Skeletal muscle tissue (tissue), 1 donor: ENCODE measurements around the gene SAMM50. TPM values are rescaled to one million over a fixed set of nuclear protein-coding genes. Genes with fewer than 3 reads are reported as not detected.

Experiments used
- total RNA-seq: library from RNA; depleted of rRNA; stranded (reverse); fragments of >200 nt; gene quantifications from one replicate; pipeline ENCODE4 v1.2.3, GENCODE V29; 2014

SAMM50 gene
- total RNA-seq, 1 donor from 2014 or later, result 59.5 TPM

Other genes starting within 250 kb of the SAMM50 start
- 1.6 TPM for gene EFCAB6, start 143.1 kb upstream of the SAMM50 start, total RNA-seq
- under 0.01 TPM for gene SULT4A1, start 92.9 kb upstream of the SAMM50 start, total RNA-seq
- not detected for gene PNPLA5, start 63.4 kb upstream of the SAMM50 start, total RNA-seq
- 3.7 TPM for gene PNPLA3, start 31.6 kb upstream of the SAMM50 start, total RNA-seq
- gene PARVB, start 68.9 kb downstream of the SAMM50 start, total RNA-seq, result 11.0 TPM
- 3.1 TPM for gene PARVG, start 225.5 kb downstream of the SAMM50 start, total RNA-seq